IMR-90 (cell line): ENCODE results near the gene TMEM43. TPM values are rescaled to one million over a fixed set of nuclear protein-coding genes. Genes with fewer than 3 reads are reported as not detected.

Source experiments
- ATAC-seq: fragments of 200-7000 bp; cut with Tn5 transposase; 2 replicates; pipeline ENCODE4 v1.9.1; 2020; ENCODE audit warnings: low read depth, mild to moderate bottlenecking, moderate library complexity
- BruUV-seq: library from RNA; stranded (reverse); fragments of 400-500 nt; replicated peaks from 2 replicates; lab custom pipeline; 2021; lab: Mats Ljungman, UMichigan
- CTCF ChIA-PET: fragments of 300-600 bp; formaldehyde crosslinking; extraction: SDS; loops from one replicate; lab custom pipeline; 2021; ENCODE audit warnings: antibody characterized with exemption; lab: Yijun Ruan, JAX
- POLR2A ChIA-PET: fragments of 300-600 bp; sonication (Branson Sonifier 250); formaldehyde crosslinking; loops from one replicate; lab custom pipeline; 2022; ENCODE audit warnings: antibody characterized with exemption; ENCODE audit not compliant: unreplicated experiment; lab: Charles Lee
- DNase-seq: peaks from one replicate; pipeline ENCODE4 v3.0.0; 2013
- H2AFZ ChIP-seq: replicated peaks from 2 replicates; pipeline ENCODE3; 2013; ENCODE audit warnings: low read length, mild to moderate bottlenecking; ENCODE audit not compliant: poor library complexity
- H2AK5ac ChIP-seq: 2 replicates; pipeline ENCODE4 v1.6.1; 2013; ENCODE audit warnings: low read depth, low read length, inconsistent platforms
- H2AK9ac ChIP-seq: replicated peaks from 2 replicates; pipeline ENCODE3; 2013; ENCODE audit warnings: mild to moderate bottlenecking, low read depth, low read length, moderate library complexity; ENCODE audit not compliant: poor library complexity
- H2BK120ac ChIP-seq: 2 replicates; pipeline ENCODE4 v1.6.1; 2013; ENCODE audit warnings: low read depth, low read length, inconsistent platforms
- H2BK15ac ChIP-seq: 3 replicates; pipeline ENCODE4 v1.6.1; 2013; ENCODE audit warnings: low read depth, low read length, inconsistent platforms
- H2BK20ac ChIP-seq: 2 replicates; pipeline ENCODE4 v1.6.1; 2013; ENCODE audit warnings: low read depth, mild to moderate bottlenecking, inconsistent platforms, low read length, moderate library complexity
- H2BK5ac ChIP-seq: 2 replicates; pipeline ENCODE4 v1.6.1; 2013; ENCODE audit warnings: mild to moderate bottlenecking, low read depth, low read length, inconsistent platforms; ENCODE audit not compliant: poor library complexity, severe bottlenecking
- H3K14ac ChIP-seq: replicated peaks from 2 replicates; pipeline ENCODE4 v1.6.1; 2013; ENCODE audit warnings: low read depth, low read length, inconsistent platforms
- H3K18ac ChIP-seq: 2 replicates; pipeline ENCODE4 v1.6.1; 2013; ENCODE audit warnings: low read depth, low read length, control low read depth
- H3K23ac ChIP-seq: 2 replicates; pipeline ENCODE4 v1.6.1; 2013; ENCODE audit warnings: low read depth, low read length, inconsistent platforms
- H3K27ac ChIP-seq: 2 replicates; pipeline ENCODE4 v1.5.1; 2013; ENCODE audit warnings: mild to moderate bottlenecking, control low read depth, low read length; ENCODE audit not compliant: insufficient read depth
- H3K27me3 ChIP-seq: 2 replicates; pipeline ENCODE4 v1.6.1; 2013; ENCODE audit warnings: low read length; ENCODE audit not compliant: control insufficient read depth, insufficient read depth
- H3K36me3 ChIP-seq: 2 replicates; pipeline ENCODE4 v1.6.1; 2013; ENCODE audit warnings: low read length, mixed read lengths; ENCODE audit not compliant: control insufficient read depth, insufficient read depth
- H3K4ac ChIP-seq: 2 replicates; pipeline ENCODE4 v1.6.1; 2013; ENCODE audit warnings: low read depth, low read length, inconsistent platforms
- H3K4me1 ChIP-seq: 2 replicates; pipeline ENCODE4 v1.6.1; 2013; ENCODE audit warnings: low read length, mixed read lengths; ENCODE audit not compliant: control insufficient read depth, insufficient read depth
- H3K4me2 ChIP-seq: 2 replicates; pipeline ENCODE4 v1.6.1; 2013; ENCODE audit warnings: low read depth, mild to moderate bottlenecking, control low read depth, low read length, moderate library complexity
- H3K4me3 ChIP-seq: 2 replicates; pipeline ENCODE4 v1.5.1; 2013; ENCODE audit warnings: low read depth, mild to moderate bottlenecking, control low read depth, low read length, moderate library complexity; ENCODE audit not compliant: insufficient read depth
- H3K56ac ChIP-seq: 2 replicates; pipeline ENCODE4 v1.6.1; 2013; ENCODE audit warnings: low read length, inconsistent platforms; ENCODE audit not compliant: insufficient read depth; ENCODE audit errors: extremely low read depth
- H3K79me1 ChIP-seq, 2 experiments: 2 replicates each; pipeline ENCODE4 v1.6.1; 2013; ENCODE audit warnings: low read length in 2 of 2, inconsistent platforms in 1 of 2, low read depth in 1 of 2
- H3K9ac ChIP-seq: 2 replicates; pipeline ENCODE4 v1.6.1; 2013; ENCODE audit warnings: low read depth, low read length, control low read depth
- H3K9me1 ChIP-seq: 2 replicates; pipeline ENCODE4 v1.6.1; 2013; ENCODE audit warnings: low read length, inconsistent platforms; ENCODE audit not compliant: insufficient read depth
- H3K9me3 ChIP-seq: 2 replicates; pipeline ENCODE4 v1.6.1; 2013; ENCODE audit warnings: low read length; ENCODE audit not compliant: control insufficient read depth, insufficient read depth
- H4K20me1 ChIP-seq: 2 replicates; pipeline ENCODE4 v1.6.1; 2013; ENCODE audit warnings: low read length, inconsistent platforms; ENCODE audit not compliant: insufficient read depth
- H4K5ac ChIP-seq: 2 replicates; pipeline ENCODE4 v1.6.1; 2013; ENCODE audit warnings: mild to moderate bottlenecking, low read depth, low read length, control low read depth
- H4K8ac ChIP-seq, 2 experiments: 2 replicates each; pipeline ENCODE4 v1.6.1; 2013; ENCODE audit warnings: low read depth in 2 of 2, low read length in 2 of 2, control low read depth in 1 of 2, inconsistent platforms in 1 of 2
- H4K91ac ChIP-seq: 2 replicates; pipeline ENCODE4 v1.6.1; 2013; ENCODE audit warnings: low read depth, low read length, inconsistent platforms; ENCODE audit not compliant: insufficient read depth
- BHLHE40 ChIP-seq: fragments of 150-350 bp; IDR thresholded peaks from 2 replicates; pipeline ENCODE4 v1.6.1; 2016; ENCODE audit warnings: mild to moderate bottlenecking, low read depth, low read length
- CEBPB ChIP-seq: IDR thresholded peaks from 2 replicates; pipeline ENCODE4 v1.6.1; 2012; ENCODE audit warnings: low read depth, low read length, improper control_type of control experiment
- CHD1 ChIP-seq: IDR thresholded peaks from 2 replicates; pipeline ENCODE4 v1.6.1; 2012; ENCODE audit warnings: low read depth, low read length, improper control_type of control experiment
- CTCF ChIP-seq: conservative IDR thresholded peaks from 2 replicates; pipeline ENCODE4 v1.5.1; 2012; ENCODE audit warnings: mild to moderate bottlenecking, low read depth, low read length, improper control_type of control experiment
- ELK1 ChIP-seq: fragments of 150-350 bp; IDR thresholded peaks from 2 replicates; pipeline ENCODE4 v1.6.1; 2016; ENCODE audit warnings: low read depth, mild to moderate bottlenecking, low read length, moderate library complexity, borderline replicate concordance
- FOS ChIP-seq: fragments of 150-350 bp; IDR thresholded peaks from 2 replicates; pipeline ENCODE4 v1.6.1; 2016; ENCODE audit warnings: low read depth, low read length
- MAFK ChIP-seq: IDR thresholded peaks from 2 replicates; pipeline ENCODE4 v1.6.1; 2012; ENCODE audit warnings: low read depth, low read length, improper control_type of control experiment
- MAZ ChIP-seq: IDR thresholded peaks from 2 replicates; pipeline ENCODE4 v1.6.1; 2012; ENCODE audit warnings: low read depth, mild to moderate bottlenecking, low read length, improper control_type of control experiment, moderate library complexity, borderline replicate concordance
- MXI1 ChIP-seq: IDR thresholded peaks from 2 replicates; pipeline ENCODE4 v1.6.1; 2012; ENCODE audit warnings: low read depth, mild to moderate bottlenecking, low read length, moderate library complexity, borderline replicate concordance
- NFE2L2 ChIP-seq: fragments of 150-350 bp; IDR thresholded peaks from 2 replicates; pipeline ENCODE4 v1.6.1; 2016; ENCODE audit warnings: low read depth, mild to moderate bottlenecking, low read length
- POLR2A ChIP-seq: IDR thresholded peaks from 2 replicates; pipeline ENCODE4 v1.6.1; 2012; ENCODE audit warnings: mild to moderate bottlenecking, low read depth, low read length
- RAD21 ChIP-seq: IDR thresholded peaks from 2 replicates; pipeline ENCODE4 v1.6.1; 2012; ENCODE audit warnings: low read length, improper control_type of control experiment
- RCOR1 ChIP-seq: IDR thresholded peaks from 2 replicates; pipeline ENCODE4 v1.6.1; 2012; ENCODE audit warnings: mild to moderate bottlenecking, low read length, improper control_type of control experiment; ENCODE audit not compliant: insufficient replicate concordance
- RFX5 ChIP-seq: IDR thresholded peaks from 2 replicates; pipeline ENCODE4 v1.8.0; 2012; ENCODE audit warnings: low read depth, mild to moderate bottlenecking, low read length, moderate library complexity
- SMC3 ChIP-seq: fragments of 150-350 bp; IDR thresholded peaks from 2 replicates; pipeline ENCODE4 v1.6.1; 2016; ENCODE audit warnings: low read depth, mild to moderate bottlenecking, antibody characterized with exemption, low read length, moderate library complexity
- USF2 ChIP-seq: fragments of 150-350 bp; IDR thresholded peaks from 2 replicates; pipeline ENCODE4 v1.6.1; 2017; ENCODE audit warnings: mild to moderate bottlenecking, antibody characterized with exemption, low read length, low read depth
- WGBS, 2 experiments: methylation state at CpG; one replicate each; pipeline versions ENCODE4 v1.1.5 to v1.1.7; 2013; ENCODE audit warnings: missing lambda C conversion rate in 2 of 2; ENCODE audit not compliant: insufficient read length in 1 of 2; ENCODE audit errors: extremely low coverage in 2 of 2; 5-methylcytosine and 5-hydroxymethylcytosine counted together
- dilution Hi-C: fragments of 300-500 bp; cut with HindIII; formaldehyde crosslinking; loops from one replicate; pipeline ENCODE4 v1.14.3; 2018; ENCODE audit warnings: low sequenced_read_pairs; ENCODE audit not compliant: unreplicated experiment
- in situ Hi-C: fragments of 300-500 bp; cut with MboI; formaldehyde crosslinking; loops from 3 replicates; pipeline ENCODE4 v1.14.3; 2019; ENCODE audit warnings: low sequenced_read_pairs, inconsistent platforms, mixed read lengths
- intact Hi-C: fragments of 100-400 bp; cut with micrococcal nuclease; formaldehyde crosslinking; loops from 2 replicates; pipeline ENCODE4 v1.10.0; 2022
- polyA plus RNA-seq, 3 experiments: library from polyadenylated mRNA; depleted of rRNA; stranded (reverse); fragments of >200 nt; gene quantifications; 2 replicates each; pipeline ENCODE4 v1.2.3, GENCODE V29; 2012; ENCODE audit warnings: low replicate concordance in 1 of 3
- total RNA-seq: library from RNA; depleted of rRNA; stranded (reverse); fragments of >200 nt; gene quantifications from 2 replicates; pipeline ENCODE4 v1.2.3, GENCODE V29; 2012

TMEM43 gene
- total and polyA plus RNA-seq, 2 of the 4 experiments (the other 2 are of a cell fraction): 109 to 114 TPM

GRCh38 chr3:14137445-14137844, 12.6 kb downstream of the TMEM43 start:
- in situ Hi-C loops: loop anchor here (25.0 kb wide), 1 partner anchor 100 kb away; no protein-coding TSS in a partner anchor
- ChIA-PET POLR2A (no interaction called here), CTCF (no interaction called here)
- no peak overlapping the region for H3K14ac ChIP-seq
- no TSS peak for BruUV-seq
- dilution Hi-C loops: no loop called here
- H2BK15ac ChIP-seq: no peak overlapping the region
- H2AK5ac ChIP-seq: no peak overlapping the region
- H3K27me3 ChIP-seq: no peaks in the 10 kb centered on the region
- H4K5ac ChIP-seq: no peak overlapping the region
- peaks cover 11% of the 10 kb centered on the region for H3K4me1 ChIP-seq
- H3K9ac ChIP-seq: no peak overlapping the region
- no peak overlapping the region for H3K56ac ChIP-seq
- peaks cover 80% of the 10 kb centered on the region for H3K36me3 ChIP-seq
- no peak overlapping the region for H3K4me2 ChIP-seq
- H4K20me1 ChIP-seq: no peaks in the 10 kb centered on the region
- no peak for DNase-seq
- no peak overlapping the region for H3K27ac ChIP-seq
- no peak overlapping the region for H2BK5ac ChIP-seq
- intact Hi-C loops: no loop called here
- no peaks in the 10 kb centered on the region for H3K9me3 ChIP-seq
- no peak overlapping the region for H4K8ac ChIP-seq
- H2AFZ ChIP-seq: no peak overlapping the region
- peaks cover 12% of the 10 kb centered on the region for H3K9me1 ChIP-seq
- no peak overlapping the region for H3K4me3 ChIP-seq
- H3K4ac ChIP-seq: no peak overlapping the region
- no peak overlapping the region for H4K91ac ChIP-seq
- ATAC-seq: no peak
- TF ChIP-seq POLR2A (no peak), SMC3 (no peak), RAD21 (no peak), FOS (no peak), MAFK (no peak), CHD1 (no peak), CTCF (no peak), RFX5 (no peak), NFE2L2 (no peak), MAZ (no peak), MXI1 (no peak), ELK1 (no peak), CEBPB (no peak), BHLHE40 (no peak), RCOR1 (no peak), USF2 (no peak)
- H3K79me1 ChIP-seq: peaks cover 2 to 16% of the 10 kb centered on the region in 2 experiments; a peak in 2 of 4 replicates
- no CpG with 5 or more reads among the region's 3 CpGs for WGBS, 2 experiments
- H3K23ac ChIP-seq: no peak overlapping the region
- no peak overlapping the region for H2AK9ac ChIP-seq
- no peak overlapping the region for H3K18ac ChIP-seq
- no peak overlapping the region for H2BK120ac ChIP-seq
- no peak overlapping the region for H2BK20ac ChIP-seq
